Hematopoietic multipotent progenitor cell treated with erythropoietin and hydrocortisone succinate and interleukin-3 and kit ligand, for 6 days (in vitro differentiated cells): ENCODE results near the gene MFNG.

Experiments
- DNase-seq: peaks from one replicate; pipeline ENCODE4 v3.0.0-alpha.2; 2015

The MFNG gene

DNA sequence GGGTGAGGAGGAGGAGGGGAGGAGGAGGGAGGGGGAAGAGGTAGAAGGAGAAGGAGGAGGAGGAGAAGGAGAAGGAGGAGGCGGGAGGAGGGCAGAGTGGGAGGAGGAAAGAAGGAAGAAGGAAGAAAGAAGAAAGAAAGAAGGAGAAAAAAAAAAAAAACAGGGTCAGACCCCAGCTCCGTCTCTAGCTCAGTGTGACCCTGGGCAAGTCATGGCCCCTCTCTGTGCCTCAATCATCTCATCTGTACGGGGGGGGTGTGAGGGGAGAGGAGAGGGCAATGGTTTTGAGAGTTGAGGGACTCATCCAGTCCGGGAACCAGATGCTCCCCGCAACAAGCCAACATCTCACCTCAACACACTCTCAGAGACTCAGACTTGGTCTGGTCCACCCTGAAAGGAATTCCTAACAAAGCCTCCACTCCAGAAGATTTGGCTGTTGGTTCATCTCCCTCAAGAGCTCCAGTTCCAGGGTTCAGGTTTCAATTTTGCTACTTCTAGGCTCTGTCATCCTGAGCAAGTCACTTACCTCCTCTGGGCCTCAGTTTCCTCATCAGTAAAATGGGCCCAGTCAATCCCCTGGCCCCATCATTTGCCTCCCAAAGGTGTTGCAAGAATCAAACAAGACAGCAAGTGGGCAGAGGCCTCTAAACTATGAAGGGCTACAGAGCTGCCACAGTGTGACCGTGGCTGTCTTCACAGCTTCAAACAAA is 25.4 kb upstream of the MFNG start:
- DNase-seq: no peak

DNA sequence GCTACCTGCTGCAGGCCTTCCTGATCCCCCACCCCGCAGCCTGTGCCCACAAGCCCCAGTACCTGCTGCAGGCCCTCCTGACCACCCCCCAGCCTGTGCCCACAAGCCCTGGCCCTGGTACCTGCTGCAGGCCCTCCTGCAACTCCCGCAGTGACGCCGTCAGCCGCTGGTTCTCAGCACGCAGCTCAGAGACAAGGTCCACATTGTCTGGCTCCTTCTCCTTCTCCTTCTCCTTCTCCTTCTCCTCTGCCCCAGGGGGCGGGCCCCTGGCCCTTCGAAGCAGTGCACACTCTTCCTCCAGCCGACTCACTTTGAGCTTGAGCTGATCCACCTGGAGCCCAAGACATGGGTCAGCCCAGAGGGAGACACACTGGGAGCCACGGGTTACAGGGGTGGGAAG is 23.9 kb upstream of the MFNG start:
- DNase-seq: no peak

DNA sequence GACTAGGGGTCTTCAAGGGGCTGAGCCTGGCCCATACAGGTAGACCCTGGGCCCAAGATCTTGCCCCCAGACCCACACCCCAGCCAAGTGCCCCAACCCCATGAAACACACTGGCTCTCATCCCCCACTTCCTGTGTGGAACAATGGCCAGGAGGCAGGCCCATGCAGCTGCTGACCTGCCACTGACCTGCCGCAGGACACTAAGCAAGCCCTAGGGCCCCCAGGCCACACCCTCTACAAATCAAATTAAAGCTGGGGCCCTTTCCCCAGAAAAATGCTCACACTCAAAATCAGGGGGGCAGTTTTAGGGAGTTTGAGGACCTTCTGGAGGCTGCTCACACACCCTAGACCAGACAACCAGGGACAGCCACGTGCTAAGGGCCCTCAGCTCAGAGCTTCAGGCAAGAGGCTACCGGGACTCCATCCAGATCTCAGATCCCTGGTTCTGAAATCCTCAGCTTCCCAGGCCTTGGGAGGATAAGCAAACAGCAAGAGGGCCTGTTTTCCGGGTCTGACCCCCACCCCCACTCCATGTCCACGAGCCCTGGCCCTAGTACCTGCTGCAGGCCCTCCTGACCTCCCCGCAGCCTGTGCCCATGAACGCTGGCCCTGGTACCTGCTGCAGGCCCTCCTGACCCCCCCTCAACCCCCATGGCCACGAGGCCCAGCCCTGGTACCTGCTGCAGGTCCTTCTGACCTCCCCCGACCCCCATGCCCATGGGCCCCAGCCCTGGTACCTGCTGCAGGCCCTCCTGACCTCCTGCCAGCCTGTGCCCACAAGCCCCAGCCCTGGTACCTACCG is 23.1 kb upstream of the MFNG start:
- DNase-seq: no peak

DNA sequence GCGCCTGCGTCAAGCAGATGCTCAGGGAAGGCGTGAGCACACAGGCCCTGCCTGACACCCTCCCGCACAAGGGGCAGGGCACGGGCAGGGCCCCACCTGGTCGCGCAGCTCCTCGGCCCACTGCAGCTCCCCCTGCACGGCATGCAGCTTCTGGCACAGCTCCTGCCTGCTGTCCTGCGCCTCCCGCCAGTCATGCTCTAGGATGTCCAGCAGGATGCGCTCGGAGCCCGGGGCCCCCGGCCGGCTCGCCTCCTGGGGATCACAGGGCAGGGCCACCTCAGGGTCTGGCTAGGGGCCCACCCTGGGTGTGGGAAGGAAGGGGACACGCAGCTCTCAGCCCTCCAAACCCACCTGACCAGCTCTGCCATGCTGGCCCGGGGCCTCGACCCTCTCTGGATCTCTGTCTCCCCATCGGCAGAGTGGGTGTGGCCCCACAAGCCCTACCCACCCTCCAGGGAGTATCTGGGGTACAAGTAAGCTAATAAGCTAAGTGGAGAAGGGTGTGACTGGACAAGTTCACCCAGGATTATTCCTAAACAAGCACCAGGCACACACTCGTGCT is 22.3 kb upstream of the MFNG start:
- no peak for DNase-seq

DNA sequence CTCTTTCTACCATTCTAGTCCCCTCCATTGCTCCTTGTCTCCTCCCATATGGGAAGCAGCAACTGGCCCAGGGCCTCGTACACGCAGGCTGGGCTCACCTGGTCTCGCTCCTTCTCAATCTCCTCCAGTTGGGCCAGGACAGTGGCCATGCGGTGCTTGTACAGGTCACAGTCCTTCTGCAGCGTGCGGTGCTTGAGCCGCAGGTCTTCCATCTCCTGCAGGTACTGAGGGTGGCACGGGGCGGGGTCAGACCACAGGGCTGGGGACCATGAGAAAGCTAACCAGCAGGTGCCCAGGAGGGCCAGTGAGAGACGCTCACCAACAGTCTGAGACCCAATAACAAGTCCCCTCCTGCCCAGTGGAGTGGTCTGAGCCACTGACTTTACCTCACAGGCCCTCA is 21.5 kb upstream of the MFNG start:
- DNase-seq: no peak

DNA sequence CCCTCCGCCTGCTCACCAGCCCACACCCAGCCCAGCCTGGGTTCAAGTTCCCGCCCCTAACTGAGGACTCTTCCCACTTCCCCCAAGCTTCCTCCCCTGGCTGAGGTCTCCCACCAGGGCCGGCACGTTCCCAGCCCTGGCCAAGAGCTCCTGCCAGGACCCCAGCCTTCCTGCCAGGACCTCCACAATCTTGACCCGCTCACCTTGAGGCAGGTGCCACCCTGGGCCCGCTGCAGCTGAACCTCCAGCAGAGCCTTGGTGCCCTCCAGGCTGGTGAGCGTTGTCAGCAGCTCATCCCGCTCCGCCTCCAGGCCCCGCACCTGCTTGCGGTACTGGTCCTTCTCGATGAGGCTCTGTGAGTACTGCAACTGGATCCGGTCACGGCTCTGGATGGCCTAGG is 19.8 kb upstream of the MFNG start:
- DNase-seq: no peak

DNA sequence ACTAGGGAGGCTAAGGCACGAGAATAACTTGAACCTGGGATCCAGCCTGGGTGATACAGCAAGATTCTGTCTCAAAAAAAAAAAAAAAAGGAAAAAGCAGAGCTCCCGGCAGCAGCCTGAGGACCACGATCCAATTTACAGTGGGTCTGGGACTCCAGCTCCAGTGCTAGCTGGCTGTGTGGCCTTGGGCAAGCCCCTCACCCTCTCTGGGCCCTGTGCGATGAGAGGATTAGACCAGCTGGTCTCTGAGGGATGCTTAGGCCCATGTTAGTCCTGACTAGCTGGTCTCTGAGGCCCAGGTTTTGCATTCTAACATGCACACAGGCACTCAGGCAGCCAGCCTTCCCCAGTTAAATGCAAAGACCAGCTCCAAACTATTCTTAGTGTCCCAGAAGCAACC is 19.4 kb upstream of the MFNG start:
- no peak for DNase-seq

DNA sequence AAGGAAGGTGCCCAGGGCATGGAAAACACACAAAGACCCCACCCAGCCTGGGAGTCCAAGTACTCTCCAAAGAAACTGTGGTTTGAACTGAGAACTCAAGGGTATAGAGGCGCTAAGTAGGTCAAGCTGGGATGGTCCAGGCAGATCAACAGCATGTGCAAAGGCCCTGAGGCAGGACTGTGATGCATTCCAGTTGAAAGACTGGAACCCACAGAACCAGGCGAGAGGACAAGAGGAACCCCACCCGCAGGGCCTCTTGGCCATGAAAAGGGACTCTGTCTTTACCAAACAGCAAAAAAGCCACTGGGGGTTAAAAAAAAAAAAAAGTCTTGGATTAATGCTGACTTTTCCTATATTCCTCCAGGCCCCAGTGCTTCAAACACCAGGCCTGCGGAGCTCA is 18.8 kb upstream of the MFNG start:
- DNase-seq: no peak

DNA sequence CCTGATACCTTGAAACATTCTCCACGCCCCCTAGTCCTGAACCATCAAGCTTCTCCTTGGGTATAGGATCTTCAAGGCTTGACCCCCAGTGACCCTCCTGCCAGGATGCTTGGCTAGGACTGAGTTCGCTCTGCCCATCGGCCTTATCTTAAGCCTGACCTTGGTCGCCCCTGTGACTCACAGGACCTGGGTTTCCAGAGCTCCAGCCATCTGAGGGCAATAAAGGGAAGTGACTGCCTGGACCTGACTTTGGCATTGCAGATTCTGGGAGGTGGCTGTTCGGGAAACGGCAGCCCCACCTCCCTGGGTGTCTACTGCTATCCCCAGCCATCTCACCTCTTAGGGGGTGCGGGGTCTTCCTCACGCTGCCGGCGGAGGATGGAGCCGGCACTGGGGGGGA is 17.7 kb upstream of the MFNG start:
- DNase-seq: no peak

DNA sequence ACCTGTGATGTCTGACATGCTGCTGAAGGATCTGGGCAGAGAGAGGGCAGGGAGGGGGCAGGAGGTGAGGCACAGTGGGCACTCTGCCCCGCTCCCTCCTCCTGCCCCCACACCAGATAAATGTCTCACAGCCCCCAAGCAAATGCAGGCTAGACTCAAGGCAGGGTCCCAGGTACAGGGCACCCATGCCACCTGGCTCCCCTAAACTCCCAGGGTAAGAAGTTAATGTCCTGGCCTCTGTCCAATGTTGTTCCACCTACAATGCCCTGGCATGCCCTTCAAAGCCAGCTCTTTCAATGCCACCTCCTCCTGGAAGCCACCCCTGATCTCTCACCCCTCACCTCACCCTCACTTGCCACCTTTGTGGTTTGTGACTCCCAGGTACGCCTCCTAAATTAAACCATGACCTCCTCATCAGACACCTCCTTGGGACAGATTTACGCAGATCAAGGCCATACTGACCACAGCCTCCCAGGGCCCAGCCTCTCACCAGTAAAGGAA is 17.0 kb upstream of the MFNG start:
- no peak for DNase-seq

DNA sequence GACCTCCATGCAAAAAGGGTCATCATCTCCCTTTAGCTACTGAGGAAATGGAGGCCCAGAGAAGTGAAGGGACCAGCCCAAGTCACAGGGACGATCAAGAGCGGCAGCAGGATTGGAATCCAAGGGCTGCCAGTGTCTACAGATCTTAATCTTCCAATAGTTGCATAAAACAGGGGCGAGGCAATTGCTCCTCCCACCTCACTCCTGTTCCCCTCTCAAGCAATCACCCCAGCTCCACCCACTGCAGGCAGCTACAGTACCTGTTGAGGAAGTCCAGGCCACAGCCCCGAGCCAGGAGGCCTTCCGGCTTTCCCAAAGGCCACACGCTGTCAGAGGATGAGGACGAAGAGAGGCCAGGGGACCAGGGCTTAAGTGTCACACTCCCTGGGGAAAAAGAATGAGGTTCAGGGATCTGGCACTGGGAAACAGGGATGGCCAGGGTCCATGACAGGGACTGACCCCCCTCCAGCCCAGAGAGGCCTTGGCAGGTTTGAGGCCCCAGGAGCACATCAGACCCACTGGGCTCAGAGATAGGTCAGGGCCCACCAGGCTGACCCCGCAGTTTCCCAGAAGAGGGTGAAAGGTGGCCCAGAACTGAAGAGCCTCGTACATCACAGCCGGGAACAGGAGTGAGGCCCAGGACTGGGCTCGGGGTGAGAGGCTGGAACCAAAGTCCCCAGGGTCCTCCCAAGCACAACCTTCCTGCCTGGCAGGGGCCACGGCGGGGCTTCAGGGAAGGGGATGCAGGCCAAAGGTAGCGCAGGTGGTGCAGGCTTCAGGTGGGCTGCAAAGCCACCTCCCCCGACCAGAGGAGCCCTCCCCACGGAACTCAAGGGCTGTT is 16.4 kb upstream of the MFNG start:
- peak; percentile 65 for DNase-seq

DNA sequence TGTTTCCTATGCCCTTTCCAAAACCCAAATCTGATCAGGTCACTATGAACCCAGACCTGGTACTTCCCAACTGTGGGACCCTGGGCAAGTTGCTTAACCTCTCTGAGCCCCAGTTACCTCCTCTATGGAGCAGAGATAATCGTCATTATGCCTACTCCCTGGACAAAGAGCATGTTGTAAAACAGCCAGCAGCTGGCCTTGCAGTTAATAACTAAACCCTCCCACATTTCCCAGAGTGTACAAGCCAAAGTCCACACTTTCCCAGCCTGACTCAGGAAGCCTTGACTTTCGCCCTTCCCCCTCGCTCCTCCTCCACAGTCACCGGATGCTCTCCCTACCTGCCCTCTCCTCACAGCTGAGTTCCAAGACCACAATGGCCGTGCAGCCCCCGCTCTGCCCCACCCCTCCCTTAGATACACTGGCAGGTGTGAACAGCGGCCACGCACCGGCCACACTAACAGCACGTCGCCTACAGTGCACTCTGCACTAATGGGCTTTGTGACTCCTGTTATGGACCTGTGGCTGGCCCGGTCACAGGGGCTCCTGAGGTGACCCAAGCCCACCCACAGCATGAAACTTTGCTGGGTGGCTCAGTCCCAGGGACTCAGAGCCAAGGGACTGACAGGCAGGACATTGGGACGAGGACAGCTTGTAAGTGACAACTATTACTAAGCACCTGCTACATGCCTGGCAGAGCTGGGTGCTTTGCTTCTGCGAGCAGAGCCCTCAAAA is 15.6 kb upstream of the MFNG start:
- no peak for DNase-seq

DNA sequence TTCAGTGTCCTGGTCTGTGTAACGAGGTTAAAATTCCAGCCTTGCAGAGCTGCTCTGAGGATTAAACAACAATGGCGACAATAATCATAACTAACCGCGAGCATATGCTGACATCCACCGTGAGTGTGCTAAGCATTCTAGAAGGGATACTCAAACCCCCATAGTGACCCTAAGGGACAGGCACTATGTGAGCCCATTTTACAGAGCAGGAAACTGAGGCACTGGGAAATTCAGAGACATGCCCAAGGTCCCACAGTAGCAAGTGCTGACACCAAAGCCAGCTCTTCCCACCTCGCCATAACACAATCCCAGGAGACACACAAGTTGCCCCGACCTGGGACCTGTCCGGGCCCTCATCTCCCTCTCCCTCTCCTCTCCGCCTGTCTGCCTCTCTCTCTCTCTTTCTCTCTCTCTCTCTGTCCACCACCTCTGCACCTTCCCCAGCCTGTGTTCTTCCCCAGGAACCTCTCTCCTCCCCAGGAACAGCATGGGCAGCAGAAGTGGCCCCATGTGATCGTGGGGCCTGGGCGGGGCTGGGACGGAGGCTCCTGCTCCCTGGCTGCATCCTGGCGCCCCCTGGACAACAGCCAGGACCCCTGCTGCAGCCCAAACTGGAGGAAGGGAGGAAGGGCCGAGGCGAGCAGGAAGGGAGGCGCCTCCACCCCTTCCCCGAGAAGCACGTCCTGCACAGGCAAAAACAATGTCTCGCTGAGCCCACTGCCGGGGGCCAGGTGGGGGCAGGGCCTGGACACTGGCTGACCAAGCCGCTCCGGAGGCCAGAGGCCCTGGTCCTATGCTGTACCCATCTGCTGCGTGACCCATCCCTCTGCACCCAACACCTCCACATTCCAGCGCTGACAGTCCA is 14.8 kb upstream of the MFNG start:
- DNase-seq: no peak

DNA sequence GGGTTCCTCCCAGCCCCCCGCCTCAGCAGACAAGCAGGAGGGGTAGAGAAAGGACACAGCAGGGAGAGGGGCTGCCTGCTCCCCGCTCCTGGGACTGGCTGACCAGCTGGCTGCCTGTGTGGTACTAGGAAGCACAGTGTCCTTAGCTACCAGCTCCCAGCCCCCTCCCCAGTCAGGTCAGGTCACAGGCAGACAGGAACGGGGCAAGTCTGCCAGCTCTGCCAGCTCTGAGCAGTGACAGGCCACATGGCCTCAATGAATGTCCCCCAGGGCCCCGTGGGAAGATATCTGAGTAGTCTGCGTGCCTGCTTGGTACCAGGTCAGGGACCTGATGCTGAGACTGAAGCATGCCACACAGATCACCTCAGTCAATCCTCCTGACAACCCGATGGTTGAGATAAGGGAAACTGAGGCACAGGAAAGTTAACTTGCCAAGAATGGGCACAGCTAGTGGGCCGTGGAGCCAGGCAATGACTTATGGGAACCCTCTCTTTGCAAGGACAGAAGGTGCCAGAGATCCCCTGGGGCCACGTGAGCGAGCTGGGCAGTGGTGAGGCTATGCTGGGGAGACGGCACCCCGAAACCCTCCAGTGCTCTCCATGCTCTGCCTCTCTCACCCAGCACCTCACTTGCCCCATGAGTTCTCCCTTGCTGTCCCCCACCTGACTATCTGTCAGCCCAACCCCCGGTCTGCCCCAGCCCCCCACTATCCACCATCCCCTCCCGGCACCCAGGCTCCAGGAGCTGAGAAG is 13.8 kb upstream of the MFNG start:
- no peak for DNase-seq

DNA sequence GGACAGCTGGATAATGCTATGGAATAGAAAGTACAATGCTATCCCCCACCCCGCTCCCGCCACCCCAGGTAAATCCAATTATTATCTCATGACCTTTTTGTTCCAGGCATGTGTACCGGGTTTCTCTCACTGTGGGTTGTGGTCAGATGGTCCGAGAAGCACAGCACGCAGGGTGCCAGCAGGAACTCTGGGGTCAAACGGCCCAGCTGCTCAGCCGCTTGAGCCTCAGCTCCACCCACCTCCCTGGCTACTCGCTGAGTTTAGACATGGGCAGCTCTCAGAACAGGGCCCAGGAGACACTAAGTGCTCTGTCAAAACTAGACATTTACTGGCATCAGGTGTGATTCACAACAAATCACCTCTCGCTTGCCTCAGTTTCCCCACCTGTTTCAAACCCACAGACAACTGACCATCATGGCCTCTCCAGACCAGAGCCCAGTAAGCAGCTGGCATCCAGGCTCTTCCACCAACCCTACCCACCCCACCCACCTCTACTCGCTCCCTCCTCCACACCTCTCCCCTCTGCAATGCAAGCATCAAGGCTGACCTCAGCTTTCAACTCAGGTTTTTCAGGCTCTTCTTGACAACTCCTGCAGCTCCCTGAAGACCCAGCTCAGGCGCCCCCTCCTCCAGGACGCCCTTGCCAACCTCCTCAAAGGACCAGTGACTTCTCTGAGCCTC is 13.0 kb upstream of the MFNG start:
- no peak for DNase-seq

DNA sequence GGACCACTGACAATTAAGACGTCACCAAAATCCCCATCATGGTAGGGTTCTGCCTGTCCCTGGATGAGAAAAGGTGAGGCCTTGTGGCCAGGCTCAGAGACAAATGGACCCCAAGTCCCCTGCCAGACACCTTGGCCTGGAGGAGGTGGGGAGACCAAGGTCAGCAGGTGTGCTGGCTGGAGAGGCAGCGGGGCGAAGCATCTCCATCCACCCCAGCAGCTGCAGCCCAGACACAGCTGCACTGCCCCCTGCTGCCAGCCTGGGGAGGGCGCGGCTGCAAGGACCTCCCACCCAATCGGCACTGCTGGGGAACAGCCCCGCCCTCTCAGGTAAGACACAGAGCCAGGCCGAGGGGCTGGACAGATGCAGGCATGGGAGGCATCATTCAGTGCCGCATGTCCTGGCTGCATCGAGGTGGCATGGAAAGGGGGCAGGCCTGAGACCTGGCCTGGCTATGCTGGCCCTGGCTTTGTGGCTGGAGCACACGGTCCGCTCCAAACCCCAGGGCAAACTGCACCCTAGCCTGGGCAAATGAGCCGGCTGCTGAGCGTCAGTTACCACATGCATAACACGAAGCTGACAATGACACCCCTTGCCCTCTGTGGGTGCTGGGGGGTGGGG is 12.2 kb upstream of the MFNG start:
- peak; percentile 77 for DNase-seq

DNA sequence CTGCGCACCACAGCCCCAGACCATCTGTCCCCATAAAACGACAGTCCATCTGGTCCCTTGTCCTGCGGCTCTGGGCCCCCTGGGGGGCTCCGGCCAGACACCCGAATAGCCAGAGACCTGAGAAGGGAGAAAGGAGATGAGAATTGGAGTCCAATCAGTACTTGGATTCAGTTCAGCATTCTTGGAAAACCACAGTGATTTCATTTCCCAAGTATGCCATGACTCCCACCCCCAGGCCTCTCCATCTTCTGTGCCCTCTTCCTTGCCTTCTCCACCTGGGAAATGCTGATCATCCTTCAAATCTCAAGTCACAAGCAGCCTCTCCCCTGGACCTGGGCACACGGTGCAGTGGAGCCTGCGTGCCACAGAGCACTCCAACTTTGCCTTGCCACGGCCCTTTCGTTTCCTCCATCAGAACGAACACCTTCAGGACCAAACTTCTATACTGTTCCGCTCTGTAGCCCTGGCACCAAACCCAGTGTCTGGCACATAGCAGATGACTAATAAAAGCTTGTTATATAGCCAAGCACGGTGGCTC is 10.9 kb upstream of the MFNG start:
- DNase-seq: no peak

DNA sequence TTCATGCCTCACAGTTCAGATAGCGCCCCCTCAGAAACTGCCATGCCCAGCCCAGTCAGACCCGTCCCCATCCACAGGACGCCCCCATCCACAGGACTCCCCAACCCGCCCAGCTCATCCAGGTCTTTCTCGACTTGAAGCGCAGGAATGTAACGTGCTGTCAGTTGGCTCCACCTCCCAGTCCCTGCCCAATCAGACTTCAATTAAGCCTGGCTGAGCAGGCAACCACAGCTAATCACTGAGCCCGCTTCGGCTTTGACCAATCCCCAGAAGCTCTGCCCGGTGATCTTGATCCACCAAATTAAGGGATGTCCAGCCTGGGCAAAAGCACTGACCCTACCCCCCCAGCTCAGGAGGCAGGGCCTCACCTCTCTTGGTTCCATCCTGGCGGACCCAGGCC is 10.5 kb upstream of the MFNG start:
- DNase-seq: no peak

DNA sequence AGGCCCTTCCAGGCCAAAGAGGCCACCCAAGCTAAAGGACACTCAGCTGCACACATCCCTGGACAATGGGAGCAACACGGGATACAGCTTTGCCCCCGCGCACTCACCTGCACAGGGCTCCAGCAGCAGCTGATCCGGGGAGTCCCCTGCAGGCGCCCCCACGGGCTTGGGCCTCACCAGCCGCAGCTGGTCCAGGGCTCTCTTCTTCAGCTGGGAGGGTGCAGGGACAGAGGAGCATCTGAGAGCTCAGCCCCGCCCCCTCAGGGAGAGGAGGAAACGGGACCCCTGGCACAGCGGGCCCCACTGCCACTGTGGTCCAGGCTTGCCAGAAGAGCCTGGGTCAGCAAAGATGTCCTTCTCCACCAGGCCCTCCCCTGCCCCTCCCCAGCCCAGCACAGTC is 7.8 kb upstream of the MFNG start:
- no peak for DNase-seq
